Heart left ventricle (tissue), 16 donors: ENCODE data around the gene SIX1. TPM values are rescaled to one million over a fixed set of nuclear protein-coding genes. Genes with fewer than 3 reads are reported as not detected.

ENCODE experiments used
- ATAC-seq, 4 donors: fragments of 200-7000 bp; cut with Tn5 transposase; one replicate each; pipeline ENCODE4 v1.9.1; 2020 to 2022; ENCODE audit warnings: moderate library complexity in 4 of 4, mild to moderate bottlenecking in 3 of 4, moderate number of reproducible peaks in 1 of 4
- DNase-seq, 5 donors: peaks; one replicate each; pipeline ENCODE4 v3.0.0-alpha.2; 2020
- H3K27ac ChIP-seq, 12 donors: fragments of 200-600 bp; sonication (generic) in 4 of 12; one replicate each; pipeline versions ENCODE4 v1.5.0 to v1.8.0; 2016 to 2022; ENCODE audit warnings: mild to moderate bottlenecking in 2 of 12
- H3K27me3 ChIP-seq, 9 donors: fragments of 200-600 bp; sonication (generic) in 2 of 9; one replicate each; pipeline versions ENCODE4 v1.5.1 to v1.8.0; 2016 to 2022; ENCODE audit warnings: mild to moderate bottlenecking in 3 of 9
- H3K36me3 ChIP-seq, 9 donors: fragments of 200-600 bp; sonication (generic) in 2 of 9; one replicate each; pipeline versions ENCODE4 v1.5.0 to v1.8.0; 2018 to 2022; ENCODE audit warnings: mild to moderate bottlenecking in 2 of 9
- H3K4me1 ChIP-seq, 12 donors: fragments of 200-600 bp; sonication (generic) in 4 of 12; one replicate each; pipeline versions ENCODE4 v1.5.0 to v1.8.0; 2016 to 2022; ENCODE audit warnings: mild to moderate bottlenecking in 3 of 12
- H3K4me3 ChIP-seq, 12 donors: fragments of 200-600 bp; sonication (generic) in 4 of 12; one replicate each; pipeline versions ENCODE4 v1.5.0 to v1.8.0; 2017 to 2022; ENCODE audit warnings: mild to moderate bottlenecking in 9 of 12, moderate library complexity in 4 of 12
- H3K9me3 ChIP-seq, 12 donors: fragments of 200-600 bp; sonication (generic) in 4 of 12; one replicate each; pipeline versions ENCODE4 v1.5.0 to v1.8.0; 2016 to 2022; ENCODE audit warnings: mild to moderate bottlenecking in 1 of 12
- CTCF ChIP-seq, 12 donors: fragments of 200-600 bp; sonication (generic) in 4 of 12; IDR thresholded peaks; one replicate each; pipeline versions ENCODE4 v1.5.0 to v1.8.0; 2018 to 2022; ENCODE audit warnings: antibody characterized with exemption in 12 of 12, mild to moderate bottlenecking in 5 of 12
- WGBS, 4 donors: extraction: QIAGEN DNeasy Blood & Tissue Kit in 2 of 4; methylation state at CpG; one replicate each; pipeline versions ENCODE4 v1.1.5 to v1.1.7; 2013 to 2018; 5-methylcytosine and 5-hydroxymethylcytosine counted together
- intact Hi-C, 10 donors: fragments of 100-400 bp; cut with DNase I; formaldehyde crosslinking; loops; one replicate each; pipeline versions ENCODE4 v1.11.1 to v1.14.2; 2022
- polyA plus RNA-seq, 2 donors: library from polyadenylated mRNA; stranded (reverse); fragments of 200-250 nt; gene quantifications; one replicate each; pipeline ENCODE4 v1.2.3, GENCODE V29; 2013
- total RNA-seq, 9 donors: library from RNA; depleted of rRNA in 2 of 9; stranded (reverse); fragments of >200 nt in 2 of 9; fragmentation: NEBNext Ultra II Directional in 3 of 9; extraction: Animal tissue kit (Norgen Biotek cat#: 25700) in 3 of 9; gene quantifications; one replicate each; pipeline versions ENCODE4 v1.1.0 to v1.2.4, GENCODE V29; 2016 to 2023
- donor health status: ischemic (EF 13 %, LVEDD 7.1; RV severe dilation, severe dysfunction).
- donor health status: healthy with polysubstance abuse.
- donor health status: DM: no; HTN: yes; CAD: no.
- donor health status: DM: no; HTN: no; CAD: no.
- donor health status: ischemic (EF 25% LVEDD 6.9; RV normal size, moderate dysfunction).
- donor health status: ischemic (EF 25% LVEDD 5.7; RV mildly dilated, moderate dysfunction).
- donor health status: healthy.
- donor health status: DM: yes; HTN: yes; CAD: no.
- donor health status: ischemic (EF 35%, LVEDD 5.7; RV mildly dilated, moderate dysfunction).
- donor health status: nonischemic (EF 11% LVEDD 7.7; RV severe dilation, severe dysfunction).
- donor health status: DM: yes; HTN: yes; CAD: no.
- donor health status: PGD.
- donor health status: ischemic (EF 29% LVEDD 5.4; RV normal size, mild dysfunction).
- donor health status: nonischemic (EF 23%, LVEDD 6.1; RV moderate dilation, normal function).

SIX1 gene
- total and polyA plus RNA-seq, 11 donors: 0.19 to 0.27 (median 0.25) TPM; not detected in 8

DNA sequence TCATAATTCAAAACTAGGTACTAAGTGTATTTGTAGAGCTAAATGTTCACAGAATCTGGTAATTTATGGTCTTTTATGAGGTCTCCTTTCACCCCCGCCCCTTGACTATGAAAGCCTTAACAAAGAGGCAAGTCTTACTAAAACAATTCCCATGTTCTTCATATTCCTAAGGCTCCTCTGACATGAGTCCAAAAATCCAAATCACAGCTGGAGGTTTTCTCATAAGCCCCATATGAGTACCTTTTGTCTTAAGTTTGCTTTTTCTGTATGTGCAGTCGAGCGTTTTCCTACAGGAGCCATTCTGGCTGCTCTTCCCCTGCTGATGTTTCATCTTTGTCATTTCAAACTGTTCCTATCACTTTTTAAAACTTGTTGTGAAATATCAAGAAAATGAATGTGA is 55.2 kb downstream of the SIX1 start:
- Histone ChIP-seq H3K9me3 (no peaks in the 10 kb centered on the region), H3K27me3 (no peaks in the 10 kb centered on the region), H3K27ac (no peak overlapping the region), H3K36me3 (no peaks in the 10 kb centered on the region), H3K4me3 (no peak overlapping the region), H3K4me1 (no peaks in the 10 kb centered on the region)
- DNase-seq (no peak), ATAC-seq (no peak)
- intact Hi-C loops: no loop called here
- WGBS, 4 donors: 91 to 94% (median 93%) methylated on average over 3 of the region's 3 CpGs
- no peak for TF ChIP-seq CTCF (IDR thresholded peaks at IDR 0.05)

Other genes starting within 250 kb of the SIX1 start
- not detected for gene C14orf39, start 163.4 kb downstream of the SIX1 start, total RNA-seq
- not detected for gene C14orf39, start 163.4 kb downstream of the SIX1 start, polyA plus RNA-seq
- gene SIX6, start 140.3 kb downstream of the SIX1 start, total RNA-seq: not detected
- gene SIX6, start 140.3 kb downstream of the SIX1 start, polyA plus RNA-seq: not detected
- 1 to 10 TPM in 6 of 9 donors, under 1 TPM in 3; 0.64 to 2.9 (median 1.4) TPM for gene SIX4, start 74.9 kb upstream of the SIX1 start, total RNA-seq
- under 1 TPM; 0.27 to 0.32 TPM for gene SIX4, start 74.9 kb upstream of the SIX1 start, polyA plus RNA-seq
- 10 to 100 TPM; 21.4 to 32.6 (median 27.0) TPM for gene MNAT1, start 85.3 kb upstream of the SIX1 start, total RNA-seq
- 10 to 100 TPM; 18.9 to 24.3 TPM for gene MNAT1, start 85.3 kb upstream of the SIX1 start, polyA plus RNA-seq